HTERT RPE-1 (cell line): ENCODE measurements around the gene NAP1L4.

Source experiments
- in situ Hi-C: fragments of 300-500 bp; cut with MboI; formaldehyde crosslinking; loops from 4 replicates; pipeline ENCODE4 v1.14.3; 2020; ENCODE audit warnings: low sequenced_read_pairs

The NAP1L4 gene

DNA sequence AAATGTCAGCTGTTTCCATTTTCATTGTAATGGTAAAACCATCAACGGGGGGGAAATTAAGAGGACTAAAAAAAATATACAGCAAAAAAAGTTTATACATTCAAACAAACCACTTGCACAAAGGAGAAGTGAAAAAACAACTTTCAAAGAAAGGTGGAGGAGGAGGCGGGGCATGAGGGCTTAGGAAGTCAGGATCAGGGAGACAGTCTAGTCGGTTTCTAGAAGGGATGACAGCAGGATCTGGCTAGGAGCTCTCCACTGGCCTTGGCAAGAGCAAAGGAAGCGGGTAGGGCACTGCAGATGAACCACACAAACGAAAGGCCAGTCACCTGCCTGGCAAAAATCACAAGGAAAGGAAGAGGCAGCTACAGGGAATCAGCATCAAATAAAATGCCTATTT lies 31.0 kb downstream of the NAP1L4 start:
- in situ Hi-C loops: no loop called here

DNA sequence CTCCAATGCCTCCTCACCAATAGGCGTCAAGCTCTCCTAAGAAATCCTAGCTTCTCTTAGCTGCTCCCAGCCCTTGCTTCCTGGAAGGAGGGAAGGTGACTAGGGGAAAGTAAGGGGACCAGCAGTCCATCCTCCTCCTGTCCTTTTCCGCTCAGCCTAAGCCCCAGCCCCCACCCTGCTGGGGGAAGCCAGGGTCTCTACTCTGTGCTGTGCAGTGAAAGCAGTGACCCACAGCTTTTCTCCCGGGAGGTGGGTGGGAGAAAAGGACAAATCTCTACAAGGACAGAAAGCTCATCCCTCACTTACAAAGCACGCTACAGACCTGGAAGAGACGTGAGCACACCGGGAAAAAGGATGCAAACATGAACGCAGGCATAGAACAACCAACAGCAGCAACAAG lies 32.0 kb downstream of the NAP1L4 start:
- in situ Hi-C loops: no loop called here

DNA sequence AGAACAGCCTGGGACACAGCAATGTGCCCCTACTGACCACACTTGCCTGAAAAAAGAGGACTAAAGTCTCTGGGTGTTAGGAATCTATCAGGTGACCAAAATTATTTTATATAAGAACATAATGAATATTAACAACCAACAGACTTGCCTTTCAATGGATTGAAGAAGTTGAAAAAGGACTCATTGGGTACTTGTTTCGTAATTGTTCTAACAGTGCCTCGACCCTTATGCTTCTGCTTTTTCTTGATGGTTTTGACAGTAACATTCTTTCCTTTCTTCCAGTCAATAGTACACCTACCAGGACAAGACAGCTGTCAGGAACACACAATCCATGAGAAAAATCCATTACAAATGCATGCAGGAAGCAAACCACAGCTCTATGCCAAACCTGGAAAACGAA lies 33.9 kb downstream of the NAP1L4 start:
- in situ Hi-C loops: no loop called here

DNA sequence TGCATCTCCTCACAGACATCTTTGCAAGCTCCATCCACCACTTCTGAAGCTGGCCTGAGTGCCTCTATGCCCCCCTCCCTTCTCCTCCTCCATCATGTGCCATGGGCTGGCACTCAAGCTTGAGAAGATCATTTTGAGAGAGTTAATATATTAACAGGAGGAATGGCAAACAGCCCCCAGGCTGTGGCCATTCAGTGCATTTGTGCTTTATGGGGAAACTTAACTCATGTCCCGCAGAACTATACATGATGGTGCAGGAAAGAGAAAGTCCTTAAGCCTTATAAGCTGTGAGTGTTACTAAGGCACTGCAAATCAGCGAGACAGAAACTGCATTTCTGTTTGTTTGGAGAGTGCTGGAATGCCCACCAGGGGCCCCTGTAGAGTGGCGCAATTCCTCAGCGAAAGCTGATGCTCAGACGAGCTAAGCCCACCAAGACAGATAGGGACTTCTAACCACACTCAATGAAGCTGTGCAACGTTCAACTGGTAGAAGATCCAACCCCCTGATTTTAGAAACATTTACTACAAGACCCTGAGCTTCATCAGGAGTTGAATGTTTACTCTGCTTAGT lies 36.1 kb downstream of the NAP1L4 start:
- in situ Hi-C loops: no loop called here

DNA sequence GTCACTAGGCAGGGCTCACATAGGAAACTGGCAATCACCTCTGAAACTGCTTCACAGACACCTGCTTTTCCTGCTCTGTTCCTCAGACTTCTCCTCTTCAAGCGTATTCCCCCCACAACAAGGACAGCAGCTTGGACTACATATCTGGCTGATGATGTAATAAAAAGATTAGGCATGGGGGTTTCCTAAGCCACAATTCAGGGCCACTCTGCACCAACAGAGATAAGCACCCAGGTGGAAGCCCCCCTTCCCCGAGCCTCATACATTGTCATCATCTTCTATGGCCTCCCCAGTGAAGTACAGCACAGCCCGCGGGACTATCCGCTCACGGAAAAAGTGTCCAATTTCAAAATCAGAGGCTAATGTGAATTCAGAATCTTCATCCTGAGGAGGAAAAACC lies 37.9 kb downstream of the NAP1L4 start:
- in situ Hi-C loops: no loop called here

DNA sequence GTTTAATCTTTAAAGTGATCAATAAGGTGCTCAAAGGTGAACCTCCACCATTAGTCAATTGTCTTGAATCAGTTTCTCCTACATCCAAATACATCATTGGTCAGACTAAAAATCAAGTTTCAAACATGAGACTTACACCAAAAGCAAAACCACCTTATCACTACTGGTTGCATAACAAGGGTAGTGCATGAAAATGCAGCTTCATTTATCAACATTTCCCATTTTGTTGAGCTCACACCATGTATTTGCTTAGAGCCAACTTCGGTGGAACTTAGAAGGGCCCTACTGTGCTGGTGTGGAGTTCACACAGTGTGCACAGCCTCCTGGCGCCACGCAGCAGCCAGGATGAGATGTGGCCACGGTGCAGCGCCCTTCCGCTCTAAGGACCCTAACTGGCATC lies 39.8 kb downstream of the NAP1L4 start:
- in situ Hi-C loops: no loop called here

DNA sequence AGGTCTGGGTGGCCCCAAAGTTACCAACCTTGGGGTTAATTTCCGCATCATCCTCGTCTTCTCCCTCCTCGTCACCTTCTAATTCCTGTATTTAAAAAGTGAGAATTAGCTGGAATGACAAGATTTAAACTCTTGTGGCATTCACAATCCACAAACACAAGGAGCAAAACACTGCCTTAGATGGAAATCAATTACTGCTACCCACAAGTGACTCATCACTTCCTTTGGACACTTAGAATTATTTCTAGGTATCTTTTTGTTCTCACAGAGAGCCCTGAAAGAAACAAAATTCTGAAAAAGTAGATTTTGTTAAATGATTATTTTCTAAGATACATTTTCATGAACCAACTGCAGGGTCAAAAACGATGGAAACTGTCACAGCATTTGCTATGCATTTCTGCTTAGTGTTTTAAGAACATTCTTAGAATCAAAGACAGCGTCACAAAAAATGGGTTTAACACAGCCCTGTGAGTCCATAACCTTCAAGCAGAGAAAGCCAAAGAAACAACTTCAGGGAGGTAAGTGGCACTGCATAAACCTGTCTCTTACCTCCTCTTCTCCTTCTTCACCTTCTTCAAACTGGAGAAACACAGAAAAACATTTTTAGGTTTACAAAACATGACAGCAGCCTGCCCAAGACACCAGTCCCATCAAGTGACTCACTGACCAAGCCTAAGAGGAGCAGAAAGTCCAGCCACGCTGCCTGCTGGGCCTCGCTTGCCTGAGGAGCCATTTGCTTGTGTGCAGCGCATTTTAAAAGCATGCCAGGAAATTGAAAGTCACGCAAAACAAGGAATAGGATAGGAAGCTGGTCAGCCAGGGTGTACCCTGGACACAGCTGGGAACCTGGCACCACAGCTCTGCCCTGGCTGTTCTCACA lies 40.7 kb downstream of the NAP1L4 start:
- in situ Hi-C loops: no loop called here

DNA sequence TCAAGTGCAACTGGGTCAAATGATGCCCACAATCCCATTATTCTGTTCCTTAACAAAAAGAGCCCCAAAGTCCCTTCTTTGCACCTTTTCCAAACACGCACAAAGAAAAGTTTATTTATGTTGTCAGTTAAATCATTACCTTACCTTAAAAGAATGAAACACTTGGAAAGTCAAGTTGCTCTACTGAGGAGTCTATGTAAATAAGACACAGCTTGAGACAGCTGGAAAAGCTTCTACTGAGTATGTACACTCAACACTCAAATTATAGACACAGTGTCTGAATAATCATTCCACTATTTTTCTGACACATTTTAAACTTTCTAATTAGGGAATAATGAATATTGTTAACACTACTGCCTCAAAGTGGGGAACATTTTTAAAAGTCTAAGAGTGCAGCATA lies 41.3 kb downstream of the NAP1L4 start:
- in situ Hi-C loops: no loop called here

DNA sequence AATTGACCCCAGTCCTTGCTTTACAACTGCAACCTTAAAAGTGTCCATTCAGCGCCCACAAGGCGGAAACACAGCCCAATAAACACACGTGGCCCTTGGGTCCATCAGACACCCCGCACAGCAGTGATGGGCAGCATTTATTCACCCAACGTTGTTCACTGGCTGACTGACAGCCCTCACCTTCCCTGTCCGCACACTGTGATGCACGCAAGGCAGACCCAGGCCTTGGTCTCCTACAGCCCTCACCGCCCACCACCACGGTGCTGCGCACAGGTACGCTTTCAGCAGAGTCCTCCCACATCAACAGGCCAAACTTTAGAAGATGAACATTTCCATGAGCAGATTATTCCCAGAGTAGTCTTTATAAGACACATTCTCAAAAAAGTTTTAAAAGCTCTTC lies 42.2 kb downstream of the NAP1L4 start:
- in situ Hi-C loops: no loop called here

DNA sequence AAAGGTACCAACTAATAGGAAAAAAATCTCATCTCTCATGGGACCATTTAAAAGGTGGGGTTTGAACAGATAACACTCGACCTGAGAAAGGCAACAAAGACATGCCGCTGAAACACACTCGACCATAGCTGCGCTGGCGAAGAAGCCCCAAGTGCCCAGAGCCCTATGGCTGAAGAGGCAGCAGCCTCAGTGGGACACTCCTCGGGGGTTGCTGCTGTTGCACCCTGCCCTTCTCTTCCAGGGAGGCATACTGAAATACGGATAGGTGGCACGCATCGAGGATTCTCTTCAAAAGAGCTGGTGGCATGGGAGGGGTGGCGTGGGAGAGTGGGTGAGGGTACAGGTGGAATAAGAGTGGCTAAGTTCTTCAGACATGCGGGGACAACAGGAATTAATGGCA lies 44.4 kb downstream of the NAP1L4 start:
- in situ Hi-C loops: no loop called here

DNA sequence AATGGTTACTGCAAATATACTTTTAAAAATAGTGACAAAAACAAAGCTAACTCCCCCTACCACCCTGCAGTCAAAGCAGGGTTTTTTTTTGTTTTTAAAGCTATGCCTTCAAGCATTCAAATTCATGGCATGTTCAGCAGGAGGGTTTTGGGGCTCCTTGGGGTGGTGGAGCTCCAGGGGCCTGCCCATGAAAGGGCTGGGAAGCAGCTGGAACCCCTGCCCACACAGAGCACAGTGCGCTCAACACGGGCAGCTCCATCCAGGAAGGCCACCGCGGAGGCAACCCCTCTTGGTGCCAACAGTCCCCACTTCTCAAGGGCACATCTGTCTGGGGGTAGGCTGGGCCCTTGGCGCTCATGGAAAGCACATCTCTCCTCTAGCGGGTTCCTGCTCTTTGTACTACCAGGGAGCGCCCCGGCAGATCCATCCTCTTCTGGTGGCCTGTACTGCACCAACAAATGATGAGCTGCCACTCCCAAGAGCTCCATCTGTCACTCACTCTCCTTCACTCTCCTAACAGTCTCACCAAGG lies 46.3 kb downstream of the NAP1L4 start:
- in situ Hi-C loops: no loop called here

DNA sequence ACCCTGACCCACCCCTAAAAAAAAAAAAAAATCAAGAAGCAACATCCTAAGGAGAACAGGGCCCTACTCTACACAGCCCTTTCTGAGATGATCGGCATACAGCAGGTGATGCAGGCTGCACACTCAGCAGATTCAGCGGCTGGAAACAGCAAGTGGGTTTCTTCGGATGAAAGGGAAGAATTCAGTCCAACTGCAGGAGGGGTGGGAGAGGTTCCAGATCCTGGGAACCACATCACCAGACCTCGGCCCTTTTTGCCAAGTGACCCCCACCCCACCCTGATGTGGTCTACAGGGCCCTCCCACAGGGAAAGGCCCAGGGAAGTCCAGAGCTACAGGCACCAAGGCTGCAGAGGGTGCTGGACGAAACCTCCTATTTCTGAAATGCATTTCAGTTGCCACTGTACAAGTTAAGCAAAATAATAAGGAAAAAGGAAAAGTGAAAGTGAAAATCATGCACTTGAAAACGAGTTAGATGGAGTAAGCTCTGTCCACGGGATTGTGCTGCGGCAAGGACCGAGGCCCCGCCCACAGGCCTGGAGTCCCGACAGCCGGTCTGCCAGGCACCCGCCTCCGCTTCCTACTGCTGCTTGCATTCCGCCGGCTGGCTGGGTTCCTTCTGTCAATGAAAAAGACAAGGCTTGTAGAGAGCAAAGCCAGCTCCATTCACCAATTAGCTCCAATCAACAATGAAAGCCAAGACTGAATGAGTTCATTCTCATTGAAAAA lies 46.9 kb downstream of the NAP1L4 start:
- in situ Hi-C loops: no loop called here

DNA sequence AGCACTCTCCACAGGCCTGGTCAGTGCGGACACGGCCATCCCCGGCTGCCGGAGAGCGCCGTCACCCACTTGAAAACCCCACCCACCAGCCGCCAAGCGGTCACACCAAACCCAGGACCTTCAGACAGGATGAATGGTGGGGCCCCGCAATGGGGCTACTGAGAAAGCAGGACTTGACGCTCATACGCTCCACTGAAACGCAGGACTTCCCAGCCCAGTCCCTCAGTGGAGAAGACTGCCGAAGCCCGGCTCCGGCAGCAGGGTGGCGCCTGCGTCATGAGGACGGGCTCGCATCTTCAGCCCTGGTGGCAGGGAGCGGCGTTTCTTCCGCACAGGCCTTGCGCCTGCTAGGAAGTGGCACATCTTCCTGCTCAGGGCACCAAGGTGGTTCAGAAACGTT lies 47.6 kb downstream of the NAP1L4 start:
- in situ Hi-C loops: no loop called here

DNA sequence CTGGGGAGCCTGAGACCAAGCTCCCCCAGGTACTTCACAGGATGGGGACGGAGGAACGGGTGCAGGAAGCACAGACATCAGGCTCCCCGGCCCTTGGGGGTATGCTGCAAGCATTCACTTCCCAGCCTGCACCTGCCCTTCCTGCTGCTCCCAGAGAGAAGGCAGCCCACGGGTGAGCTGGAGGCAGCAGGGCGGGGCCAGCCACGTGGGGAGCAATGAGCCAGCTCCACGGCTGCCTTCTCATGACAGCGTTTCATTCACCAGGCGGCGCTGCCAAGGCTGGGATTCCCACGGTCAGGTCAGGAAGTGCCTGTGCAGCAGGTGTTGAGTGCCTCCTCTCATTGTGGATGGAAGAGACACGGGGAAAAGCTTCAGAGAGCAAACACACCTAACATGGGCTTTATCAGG lies 48.4 kb downstream of the NAP1L4 start:
- in situ Hi-C loops: no loop called here

DNA sequence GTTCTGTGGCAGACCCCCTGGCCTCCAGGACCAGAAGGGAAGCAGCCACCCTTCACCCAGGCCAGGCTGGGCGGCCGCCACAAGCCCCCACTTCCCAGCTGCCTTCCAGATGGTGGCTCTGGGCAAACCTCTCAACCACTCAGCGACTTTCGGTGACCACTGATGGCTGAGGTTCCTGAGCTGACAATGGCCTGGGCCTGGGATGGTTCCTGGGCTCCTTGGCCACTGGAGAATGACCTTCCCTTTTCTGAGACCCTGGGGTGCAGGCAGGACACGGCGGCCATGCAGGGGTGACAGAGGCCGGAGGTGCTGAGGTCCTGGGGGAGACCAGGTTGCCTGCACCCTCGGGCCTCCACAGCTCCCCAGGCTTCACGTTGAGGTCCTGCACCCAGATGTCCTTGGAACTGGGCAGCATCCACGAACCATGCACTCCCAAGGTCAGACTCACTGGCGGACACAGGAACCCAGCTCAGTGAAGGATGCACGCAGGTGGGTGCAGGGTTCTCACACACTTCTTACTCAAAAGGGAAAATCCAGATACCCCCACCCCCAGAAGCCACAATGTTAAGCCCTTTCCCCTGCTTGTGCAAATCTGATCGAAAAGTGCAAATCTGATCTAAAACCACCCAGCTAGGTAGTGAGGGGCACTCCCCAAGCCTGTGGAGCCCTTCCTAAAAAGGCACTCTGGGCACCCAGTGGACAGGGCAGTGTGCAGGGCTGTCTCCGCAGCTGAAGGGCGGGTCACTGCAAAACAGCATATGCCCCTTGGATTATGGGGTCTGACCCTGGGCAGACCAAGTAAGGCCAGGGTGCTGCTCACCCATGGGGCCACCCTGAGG lies 49.0 kb downstream of the NAP1L4 start:
- in situ Hi-C loops: no loop called here

DNA sequence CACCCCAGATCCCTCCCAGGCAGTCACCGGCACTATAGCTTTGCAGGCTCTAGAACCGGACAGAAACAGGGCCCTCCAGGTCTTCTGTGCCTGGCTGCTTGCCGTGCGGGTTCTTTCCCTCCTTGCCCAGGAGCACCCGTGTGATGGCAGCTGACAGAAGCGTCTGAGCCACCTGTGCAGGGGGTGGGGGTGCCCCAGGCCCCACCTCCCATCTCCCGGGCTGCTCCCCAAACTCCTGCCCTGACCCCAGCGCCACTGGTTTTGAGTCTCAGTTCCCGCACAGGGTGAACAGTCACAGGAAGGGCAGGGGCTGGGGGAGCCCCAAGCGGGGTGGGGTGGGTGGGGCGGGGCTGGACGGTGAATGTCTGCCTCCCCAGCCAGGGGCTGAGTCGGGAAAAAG lies 49.7 kb downstream of the NAP1L4 start:
- in situ Hi-C loops: no loop called here

DNA sequence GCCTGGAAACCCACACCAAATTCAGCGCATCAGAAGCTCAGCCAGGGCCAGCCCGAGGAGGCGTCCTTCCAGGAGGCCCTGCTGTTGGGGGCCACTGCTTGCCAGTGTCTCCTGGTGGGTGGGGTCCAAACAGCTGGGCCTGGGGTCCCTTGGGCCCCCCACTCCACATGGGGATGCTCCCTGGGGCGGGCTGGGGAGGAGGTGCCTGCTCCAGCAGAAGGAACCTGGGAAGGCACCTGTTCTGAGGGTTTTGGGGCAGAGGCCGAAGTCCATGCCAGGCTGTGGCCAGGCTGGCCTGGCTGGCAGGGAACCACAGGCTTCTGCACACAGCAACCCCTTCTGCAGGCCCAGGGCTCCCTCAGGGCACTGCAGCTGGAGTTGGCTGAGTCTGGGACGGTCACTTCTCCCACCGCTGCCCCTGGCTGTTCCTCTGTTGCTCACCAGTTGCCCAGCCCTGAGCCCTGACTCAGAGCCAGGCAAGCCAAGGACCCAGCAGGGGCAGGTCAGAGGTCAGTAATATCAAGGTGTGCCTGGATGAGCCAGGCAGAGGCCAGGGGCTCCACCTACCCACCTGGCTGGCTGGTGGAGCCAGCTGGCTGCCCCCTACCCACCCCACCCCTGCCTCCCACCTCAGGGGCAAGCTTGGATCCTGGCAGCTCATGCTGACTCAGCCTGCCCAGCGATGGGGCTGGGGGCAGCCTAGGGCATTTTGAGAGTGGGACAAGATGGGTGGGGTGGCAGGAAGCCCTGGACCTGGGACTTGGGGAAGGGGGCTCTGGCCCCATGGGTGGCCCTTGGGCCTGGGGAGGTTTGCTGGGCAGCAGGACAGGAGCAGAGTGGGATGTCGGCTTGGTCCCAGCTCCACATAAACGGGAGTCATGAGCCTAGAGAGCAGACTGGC lies 51.0 kb downstream of the NAP1L4 start:
- in situ Hi-C loops: no loop called here

DNA sequence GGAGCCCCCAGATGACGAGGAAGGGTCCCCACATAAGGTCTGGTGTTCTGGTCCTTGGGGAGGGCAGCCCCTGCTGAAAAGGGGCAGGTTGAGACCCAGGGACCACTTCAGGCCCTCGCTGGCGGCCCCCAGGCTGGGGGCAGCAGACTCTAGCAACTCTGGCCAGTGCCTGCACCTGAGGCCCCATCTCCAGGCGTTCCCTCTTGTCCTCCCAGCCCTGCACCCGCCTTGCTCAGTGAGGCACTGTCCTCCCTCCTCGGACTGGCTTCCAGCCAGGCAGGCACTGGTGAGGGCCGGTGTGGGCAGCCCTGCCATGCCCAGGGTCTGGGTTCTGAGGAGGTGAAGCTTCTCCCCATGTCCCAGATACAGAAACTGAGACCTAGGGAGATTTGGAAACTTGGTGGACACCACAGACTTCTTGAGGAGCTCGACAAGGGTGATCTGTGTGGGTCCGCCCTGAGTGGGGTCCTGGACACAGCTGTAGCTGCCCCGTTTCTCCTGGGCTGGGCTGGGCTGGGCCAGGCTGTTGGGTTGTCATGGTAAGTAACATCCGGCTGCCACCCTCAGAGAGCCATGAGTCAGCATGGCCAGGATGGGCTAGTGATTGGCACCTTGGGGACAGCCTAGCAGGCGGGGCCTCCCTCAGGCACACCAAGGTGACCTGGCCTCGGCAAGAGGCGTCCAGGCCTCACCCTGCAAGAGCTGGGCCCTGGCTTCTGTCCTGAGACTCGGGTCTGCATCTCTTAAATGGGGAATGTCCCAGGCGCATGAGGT lies 51.8 kb downstream of the NAP1L4 start:
- in situ Hi-C loops: no loop called here
